Heart left ventricle (tissue), 13 donors: ENCODE results near the gene GPATCH11.

Experiments used
- CTCF ChIP-seq, 12 donors: fragments of 200-600 bp; sonication (generic) in 4 of 12; IDR thresholded peaks; one replicate each; pipeline versions ENCODE4 v1.5.0 to v1.8.0; 2018 to 2022; ENCODE audit warnings: antibody characterized with exemption in 12 of 12, mild to moderate bottlenecking in 5 of 12
- POLR2A ChIP-seq, 2 donors: fragments of 450-650 bp; IDR thresholded peaks; one replicate each; pipeline ENCODE4 v1.6.1; 2017; ENCODE audit warnings: antibody characterized with exemption in 2 of 2, mild to moderate bottlenecking in 2 of 2, moderate library complexity in 2 of 2
- donor health status: ischemic (EF 13 %, LVEDD 7.1; RV severe dilation, severe dysfunction).
- donor health status: DM: no; HTN: yes; CAD: no.
- donor health status: DM: no; HTN: no; CAD: no.
- donor health status: ischemic (EF 25% LVEDD 6.9; RV normal size, moderate dysfunction).
- donor health status: ischemic (EF 25% LVEDD 5.7; RV mildly dilated, moderate dysfunction).
- donor health status: ischemic (EF 35%, LVEDD 5.7; RV mildly dilated, moderate dysfunction).
- donor health status: nonischemic (EF 11% LVEDD 7.7; RV severe dilation, severe dysfunction).
- donor health status: DM: yes; HTN: yes; CAD: no.
- donor health status: PGD.
- donor health status: ischemic (EF 29% LVEDD 5.4; RV normal size, mild dysfunction).
- donor health status: nonischemic (EF 23%, LVEDD 6.1; RV moderate dilation, normal function).

- TF ChIP-seq POLR2A (IDR thresholded peaks at IDR 0.05) (no peak), CTCF (IDR thresholded peaks at IDR 0.05) (no peak)
Observed at GRCh38 chr2:37148325-37148724, 64.0 kb downstream of the GPATCH11 start.
